Activated CD4-positive, alpha-beta T cell treated with anti-CD3 and anti-CD28 coated beads for 1 hour (primary cell): ENCODE measurements around the gene PLPP2.

Experiments used
- DNase-seq: peaks from one replicate; pipeline ENCODE4 v3.0.0-alpha.2; 2020

Gene PLPP2

DNA sequence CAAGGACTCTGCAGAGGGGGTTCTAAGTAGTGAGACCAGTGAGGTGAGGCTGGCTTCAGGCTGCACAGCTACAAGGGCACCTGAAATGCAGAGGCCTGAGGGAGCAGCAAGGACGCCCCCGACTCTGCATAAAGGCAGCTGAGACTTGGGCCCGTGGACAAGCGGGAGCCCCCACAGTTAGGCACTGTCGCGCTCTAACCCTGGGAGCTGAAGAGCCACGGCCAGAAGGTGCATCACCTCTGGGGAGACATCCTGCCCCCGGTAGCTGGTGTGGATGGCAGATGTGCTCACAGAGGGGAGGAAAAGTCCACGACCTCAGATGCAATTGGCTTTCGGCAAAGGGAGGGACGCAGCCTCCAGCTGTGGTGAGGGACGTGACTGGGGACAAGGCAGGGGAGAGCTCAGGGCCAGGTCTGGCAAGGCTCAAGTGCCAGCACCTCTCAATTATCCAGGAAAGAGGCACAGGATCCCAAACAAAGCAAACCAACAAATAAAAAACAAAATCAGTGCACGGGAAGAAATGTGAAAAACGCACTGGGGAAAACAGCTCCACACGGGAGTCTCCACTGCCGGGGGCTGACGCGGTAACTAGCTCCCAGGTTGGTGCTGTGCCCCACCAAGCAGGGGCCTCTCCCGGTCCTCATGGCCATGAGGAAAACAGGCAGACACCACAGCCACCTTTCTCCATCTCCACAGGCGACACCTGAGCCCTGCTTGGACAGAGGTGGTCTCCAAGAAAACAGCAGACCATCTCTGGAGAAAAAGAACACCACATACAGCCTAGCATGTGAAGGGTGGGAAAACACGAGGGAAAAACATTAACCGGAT is 23.0 kb upstream of the PLPP2 start:
- no peak for DNase-seq

- DNase-seq: no peak
Observed at GRCh38 chr19:313169-313987, 22.2 kb upstream of the PLPP2 start.

DNA sequence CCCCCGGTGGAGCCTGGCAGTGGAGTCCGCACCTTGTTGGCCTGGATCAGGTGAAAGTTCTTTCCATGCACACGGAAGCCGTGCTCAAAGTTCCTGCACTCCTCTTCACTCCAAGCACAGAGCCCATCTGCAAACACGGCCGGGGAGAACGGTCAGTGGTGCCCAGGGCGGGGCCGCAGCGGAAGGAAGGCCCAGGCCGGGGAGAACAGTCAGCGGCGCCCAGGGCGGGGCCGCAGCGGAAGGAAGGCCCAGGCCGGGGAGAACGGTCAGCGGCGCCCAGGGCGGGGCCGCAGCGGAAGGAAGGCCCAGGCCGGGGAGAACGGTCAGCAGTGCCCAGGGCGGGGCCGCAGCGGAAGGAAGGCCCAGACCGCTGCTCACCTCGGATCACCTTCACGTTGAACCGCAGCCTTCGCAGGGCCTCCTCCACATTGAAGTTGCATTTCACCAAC is 20.6 kb upstream of the PLPP2 start:
- no peak for DNase-seq

DNA sequence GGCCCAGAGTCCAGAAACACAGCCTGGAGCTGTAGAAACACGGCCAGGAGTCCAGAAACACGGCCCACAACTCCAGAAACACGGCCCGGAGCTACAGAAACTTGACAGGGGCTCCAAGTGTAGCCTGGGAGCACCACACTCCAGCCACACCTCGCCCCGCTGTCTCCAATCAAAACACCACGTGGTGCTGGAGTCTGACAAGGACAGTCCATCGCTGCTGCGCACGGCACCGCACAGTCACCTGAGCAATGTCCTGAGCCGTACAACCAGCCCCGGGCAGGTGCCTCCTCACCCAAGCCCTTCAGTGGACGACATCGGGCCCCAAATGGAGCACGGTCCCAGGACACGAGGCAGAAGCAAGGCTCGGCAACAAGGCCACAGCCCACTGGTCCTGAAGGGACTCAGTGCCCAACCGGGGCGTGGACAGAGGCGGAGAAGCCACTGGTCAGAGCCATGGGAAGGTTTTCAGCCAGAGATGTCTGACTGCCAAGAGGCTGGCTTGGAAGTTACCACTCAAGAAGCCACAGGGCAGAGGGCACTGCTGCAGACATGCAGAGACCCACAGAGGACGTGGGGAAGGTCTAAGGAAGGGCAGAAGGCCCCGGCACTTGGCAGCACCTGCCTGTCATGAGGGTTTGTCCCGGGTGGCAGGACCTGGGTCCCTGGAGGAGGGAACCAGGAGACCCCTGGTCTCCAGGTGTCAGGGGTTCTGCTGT is 19.7 kb upstream of the PLPP2 start:
- DNase-seq: no peak

DNA sequence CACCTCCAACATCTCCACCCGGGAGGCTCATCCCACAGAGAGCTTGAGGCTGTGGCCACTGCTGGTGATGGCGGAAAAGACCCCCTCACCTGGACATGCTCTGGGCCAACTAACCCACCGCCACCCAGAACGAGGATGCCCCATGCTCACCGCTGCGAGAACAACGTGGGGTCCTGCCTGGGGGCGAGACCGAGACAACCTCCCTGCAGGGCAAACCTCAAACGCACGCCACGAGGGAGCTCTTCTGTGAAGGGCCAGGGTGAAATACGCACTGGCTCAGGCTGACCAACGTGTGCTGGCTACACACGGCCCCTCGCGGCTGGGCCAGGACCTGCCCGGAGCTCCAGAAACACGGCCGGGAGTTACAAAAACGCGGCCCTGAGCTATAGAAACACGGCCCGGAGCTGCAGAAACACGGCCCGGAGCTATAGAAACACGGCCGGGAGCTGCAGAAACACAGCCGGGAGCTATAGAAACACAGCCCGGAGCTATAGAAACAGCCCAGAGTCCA is 19.0 kb upstream of the PLPP2 start:
- DNase-seq: no peak

- no peak for DNase-seq
Observed at GRCh38 chr19:309206-309565, 18.0 kb upstream of the PLPP2 start.

DNA sequence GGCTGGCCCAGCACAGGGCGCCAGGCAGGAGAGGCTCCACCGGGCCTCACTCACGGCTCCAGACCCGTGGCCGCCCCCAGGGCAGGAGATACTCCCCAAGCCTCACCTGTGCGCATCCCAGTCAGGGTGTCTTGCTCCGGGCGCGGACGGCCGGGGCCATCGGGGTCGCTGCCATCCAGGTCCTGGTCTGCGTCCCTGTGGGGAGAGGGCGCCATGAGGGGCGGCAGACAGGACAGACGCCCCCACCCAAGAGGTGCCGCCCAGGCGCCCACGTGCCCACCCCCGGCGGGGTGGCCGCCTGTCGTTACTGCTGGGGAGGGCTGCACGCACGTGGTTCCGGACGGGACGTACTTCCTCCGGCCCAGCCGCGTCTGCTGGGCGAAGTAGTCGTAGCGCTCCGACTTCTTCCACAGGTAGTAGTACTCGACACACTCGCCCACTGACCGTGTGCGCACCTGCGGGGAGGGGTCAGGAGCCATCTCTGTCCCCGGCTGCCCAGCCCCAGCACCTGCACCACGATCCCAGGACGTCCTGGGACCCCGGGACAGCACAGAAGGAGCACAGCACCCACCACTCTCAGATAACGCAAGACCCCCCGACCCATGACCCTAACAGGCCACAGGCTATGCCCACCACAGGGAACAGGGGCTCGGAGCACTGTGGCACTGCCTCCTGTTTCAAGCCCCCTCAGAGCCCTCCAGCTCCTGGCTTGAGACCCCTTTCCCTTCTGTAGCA is 17.4 kb upstream of the PLPP2 start:
- DNase-seq: no peak

- DNase-seq: no peak
Observed at GRCh38 chr19:307793-308420, 16.7 kb upstream of the PLPP2 start.

GRCh38 chr19:307111-307531 is 15.9 kb upstream of the PLPP2 start:
- DNase-seq: no peak

GRCh38 chr19:306151-306900 is 15.1 kb upstream of the PLPP2 start:
- no peak for DNase-seq

DNA sequence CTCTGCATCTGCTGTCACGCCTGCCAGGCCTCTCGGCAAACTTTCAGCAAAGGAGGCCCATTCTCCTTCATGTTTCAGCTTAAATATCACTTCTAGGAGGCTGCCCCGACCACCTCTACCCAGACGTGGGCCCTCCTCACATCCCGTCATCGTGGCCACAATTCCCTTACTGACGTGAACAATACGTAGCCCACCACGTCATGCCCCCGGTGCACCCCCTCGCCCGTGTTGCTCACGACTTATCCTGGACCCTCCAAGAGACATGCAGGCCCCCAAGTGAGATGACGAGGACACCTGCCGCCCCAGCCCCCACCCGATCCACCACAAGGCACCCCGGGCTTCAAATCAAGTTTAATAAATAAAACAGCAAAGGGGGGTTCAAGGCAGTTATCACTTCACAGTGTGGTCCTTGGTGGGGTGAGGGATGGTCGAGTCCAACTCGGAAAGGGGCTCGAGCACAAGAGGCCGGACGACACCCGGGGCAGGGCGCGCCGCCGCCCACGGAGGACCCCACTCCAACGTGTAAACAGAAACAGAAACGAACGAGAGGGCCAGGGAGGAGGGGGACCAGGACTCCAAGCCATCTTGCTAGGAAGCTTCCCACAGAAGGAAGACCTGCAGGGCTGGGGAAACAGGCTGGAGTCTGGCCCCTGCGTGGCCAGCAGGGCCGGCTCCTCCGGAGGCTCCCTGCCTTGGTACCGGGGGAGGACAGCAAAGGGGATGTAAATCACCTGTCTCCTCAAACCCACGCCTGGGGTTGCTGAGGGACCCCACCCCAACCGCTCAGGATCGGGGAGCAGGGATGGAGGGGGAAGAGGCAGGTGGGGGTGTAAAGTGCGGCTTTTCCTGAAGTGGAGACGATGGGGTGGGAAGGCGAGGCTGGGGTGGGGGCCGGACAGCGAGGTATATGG is 14.3 kb upstream of the PLPP2 start:
- no peak for DNase-seq

GRCh38 chr19:296476-297225 is 5.4 kb upstream of the PLPP2 start:
- DNase-seq: no peak

GRCh38 chr19:295687-296370 is 4.6 kb upstream of the PLPP2 start:
- DNase-seq: no peak

- no peak for DNase-seq
Observed at GRCh38 chr19:294946-295686, 3.9 kb upstream of the PLPP2 start.

DNA sequence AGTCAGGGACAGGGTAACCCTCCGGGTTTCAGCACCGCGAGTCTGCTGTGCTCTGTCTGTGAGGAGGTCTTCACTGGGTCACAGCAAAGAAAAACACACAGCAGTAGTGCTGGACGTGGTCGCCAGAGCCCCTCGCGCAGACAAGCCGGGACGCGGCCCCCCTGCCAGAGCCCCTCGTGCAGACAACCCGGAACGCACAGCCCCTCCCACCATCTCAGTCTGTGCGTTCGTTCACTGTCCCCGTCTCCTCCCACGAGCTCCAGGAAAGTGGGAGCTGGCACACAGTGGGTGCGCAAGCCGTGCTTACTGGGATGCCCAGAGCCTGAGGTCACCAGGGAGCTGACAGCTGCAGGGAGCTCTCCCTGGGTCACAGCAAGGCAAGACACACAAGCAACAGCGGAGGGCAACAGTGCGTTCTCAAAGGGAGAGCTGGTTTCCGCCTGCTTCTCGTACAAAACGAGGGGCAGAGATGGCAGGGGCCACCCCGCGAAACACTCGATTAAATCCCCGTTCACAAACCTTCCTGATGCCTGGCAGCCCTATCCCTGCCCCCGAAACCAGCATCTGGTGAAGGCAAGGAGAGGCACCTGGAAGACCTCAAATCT is 3.2 kb upstream of the PLPP2 start:
- DNase-seq: no peak

- no peak for DNase-seq
Observed at GRCh38 chr19:293436-294110, 2.4 kb upstream of the PLPP2 start.

DNA sequence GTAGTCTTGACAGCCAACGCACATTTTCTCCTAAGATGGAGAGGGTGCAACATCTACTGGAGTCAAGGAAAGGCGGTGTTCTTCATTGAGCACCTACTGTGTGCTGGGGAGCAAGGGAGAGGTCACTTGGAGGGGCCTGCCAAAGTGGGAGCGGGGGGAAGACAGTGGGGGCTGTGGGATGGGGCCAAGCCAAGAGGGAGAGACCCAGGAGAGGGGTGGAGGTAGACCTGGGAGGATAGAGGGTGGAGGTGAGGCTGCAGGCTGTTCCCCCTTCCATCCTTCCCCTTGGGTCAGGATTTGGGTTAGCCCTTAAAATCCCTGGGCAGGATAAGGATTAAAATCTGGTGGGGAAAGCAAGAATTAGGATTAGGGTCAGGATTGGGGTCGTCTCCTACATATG is 1.7 kb upstream of the PLPP2 start:
- no peak for DNase-seq
